Uterus (tissue), 4 donors: Measurements from ENCODE around the gene POLR3E. TPM values are rescaled to one million over a fixed set of nuclear protein-coding genes. Genes with fewer than 3 reads are reported as not detected.

Source experiments
- DNase-seq, 2 donors: peaks; one replicate each; pipeline ENCODE4 v3.0.0-alpha.2; 2019 to 2020
- H3K27ac ChIP-seq, 2 donors: fragments of 200-600 bp; sonication (generic); 1 replicate in 1 of 2; 2 replicates in 1 of 2; pipeline ENCODE4 v1.5.1; 2016 to 2018
- H3K27me3 ChIP-seq, 2 donors: fragments of 200-600 bp; sonication (generic); one replicate each; pipeline ENCODE4 v1.5.1; 2018 to 2019; ENCODE audit warnings: control low read depth in 1 of 2
- H3K36me3 ChIP-seq, 2 donors: fragments of 200-600 bp; sonication (generic); one replicate each; pipeline ENCODE4 v1.5.1; 2019; ENCODE audit warnings: control low read depth in 1 of 2
- H3K4me1 ChIP-seq, 2 donors: fragments of 200-600 bp; sonication (generic); one replicate each; pipeline ENCODE4 v1.5.1; 2018 to 2019; ENCODE audit warnings: control low read depth in 1 of 2
- H3K4me3 ChIP-seq, 2 donors: fragments of 200-600 bp; sonication (generic); 1 replicate in 1 of 2; 2 replicates in 1 of 2; pipeline ENCODE4 v1.5.1; 2018 to 2019; ENCODE audit warnings: mild to moderate bottlenecking in 1 of 2
- H3K9me3 ChIP-seq, 2 donors: fragments of 200-600 bp; sonication (generic); one replicate each; pipeline ENCODE4 v1.5.1; 2019; ENCODE audit warnings: control low read depth in 1 of 2
- POLR2A ChIP-seq, 2 donors: fragments of 450-650 bp; IDR thresholded peaks; one replicate each; pipeline ENCODE4 v1.6.1; 2016; ENCODE audit warnings: antibody characterized with exemption in 2 of 2, mild to moderate bottlenecking in 1 of 2, moderate library complexity in 1 of 2
- intact Hi-C: fragments of 100-400 bp; cut with DNase I; formaldehyde crosslinking; loops from one replicate; pipeline ENCODE4 v1.15.1; 2023; ENCODE audit warnings: low total_unique reads
- total RNA-seq, 4 donors: library from RNA; depleted of rRNA in 3 of 4; stranded (reverse); fragments of >200 nt in 3 of 4; gene quantifications; one replicate each; pipeline versions ENCODE4 v1.1.0 to v1.2.4, GENCODE V29; 2014 to 2023
- TF ChIP-seq, protein P1 (sequence below), 4 experiments: fragments of 200-600 bp in 2 of 4; fragments of 450-650 bp in 2 of 4; sonication (generic) in 2 of 4; IDR thresholded peaks; one replicate each; pipeline ENCODE4 v1.5.1; 2016 to 2019; ENCODE audit warnings: antibody characterized with exemption in 4 of 4, mild to moderate bottlenecking in 2 of 4, moderate library complexity in 1 of 4
- donor health status: DM: yes; HTN: yes; CAD: no.

Gene POLR3E
- total RNA-seq, 4 donors from 2014 or later, result 45.1 to 179 (median 64.5) TPM

DNA sequence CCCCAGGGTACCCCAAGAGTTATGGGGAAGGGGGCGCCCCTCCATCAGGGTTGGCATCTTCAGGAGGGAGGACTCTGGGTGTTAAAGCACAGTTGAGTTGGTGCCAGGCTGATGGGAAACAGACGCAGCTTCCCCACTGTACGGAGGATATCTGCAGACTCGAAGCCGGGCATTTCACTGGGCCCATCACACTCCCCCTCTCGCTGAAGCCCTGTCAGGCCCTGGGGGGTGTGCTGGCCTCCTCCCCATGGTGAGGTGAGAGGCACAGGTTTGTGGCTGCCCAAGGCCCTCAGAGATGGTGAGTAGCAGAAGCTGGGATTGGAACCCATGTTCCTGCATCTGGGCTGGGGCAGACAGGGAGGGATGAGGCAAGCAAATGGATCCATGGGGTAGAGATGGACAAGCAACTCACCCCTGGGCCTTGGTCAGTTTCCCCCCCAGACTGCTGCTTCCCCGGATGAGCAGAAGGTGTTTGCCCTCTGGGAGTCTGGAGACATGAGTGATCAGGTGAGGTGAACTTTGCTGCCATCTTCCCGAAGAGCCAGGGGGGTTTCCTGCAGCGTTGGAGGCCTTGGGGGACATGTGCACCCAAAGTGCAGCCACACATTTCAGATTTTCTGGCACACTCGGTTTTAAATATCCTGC is 31.0 kb downstream of the POLR3E start:
- Histone ChIP-seq H3K36me3 (no peaks in the 10 kb centered on the region), H3K27ac (no peak overlapping the region), H3K9me3 (no peaks in the 10 kb centered on the region), H3K4me1 (no peaks in the 10 kb centered on the region), H3K27me3 (no peaks in the 10 kb centered on the region), H3K4me3 (no peak overlapping the region)
- TF ChIP-seq POLR2A (IDR thresholded peaks at IDR 0.05), result no peak
- TF ChIP-seq, protein P1, sequence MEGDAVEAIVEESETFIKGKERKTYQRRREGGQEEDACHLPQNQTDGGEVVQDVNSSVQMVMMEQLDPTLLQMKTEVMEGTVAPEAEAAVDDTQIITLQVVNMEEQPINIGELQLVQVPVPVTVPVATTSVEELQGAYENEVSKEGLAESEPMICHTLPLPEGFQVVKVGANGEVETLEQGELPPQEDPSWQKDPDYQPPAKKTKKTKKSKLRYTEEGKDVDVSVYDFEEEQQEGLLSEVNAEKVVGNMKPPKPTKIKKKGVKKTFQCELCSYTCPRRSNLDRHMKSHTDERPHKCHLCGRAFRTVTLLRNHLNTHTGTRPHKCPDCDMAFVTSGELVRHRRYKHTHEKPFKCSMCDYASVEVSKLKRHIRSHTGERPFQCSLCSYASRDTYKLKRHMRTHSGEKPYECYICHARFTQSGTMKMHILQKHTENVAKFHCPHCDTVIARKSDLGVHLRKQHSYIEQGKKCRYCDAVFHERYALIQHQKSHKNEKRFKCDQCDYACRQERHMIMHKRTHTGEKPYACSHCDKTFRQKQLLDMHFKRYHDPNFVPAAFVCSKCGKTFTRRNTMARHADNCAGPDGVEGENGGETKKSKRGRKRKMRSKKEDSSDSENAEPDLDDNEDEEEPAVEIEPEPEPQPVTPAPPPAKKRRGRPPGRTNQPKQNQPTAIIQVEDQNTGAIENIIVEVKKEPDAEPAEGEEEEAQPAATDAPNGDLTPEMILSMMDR (IDR thresholded peaks at IDR 0.05), result no peak
- intact Hi-C loops, result no loop called here
- DNase-seq, result no peak

DNA sequence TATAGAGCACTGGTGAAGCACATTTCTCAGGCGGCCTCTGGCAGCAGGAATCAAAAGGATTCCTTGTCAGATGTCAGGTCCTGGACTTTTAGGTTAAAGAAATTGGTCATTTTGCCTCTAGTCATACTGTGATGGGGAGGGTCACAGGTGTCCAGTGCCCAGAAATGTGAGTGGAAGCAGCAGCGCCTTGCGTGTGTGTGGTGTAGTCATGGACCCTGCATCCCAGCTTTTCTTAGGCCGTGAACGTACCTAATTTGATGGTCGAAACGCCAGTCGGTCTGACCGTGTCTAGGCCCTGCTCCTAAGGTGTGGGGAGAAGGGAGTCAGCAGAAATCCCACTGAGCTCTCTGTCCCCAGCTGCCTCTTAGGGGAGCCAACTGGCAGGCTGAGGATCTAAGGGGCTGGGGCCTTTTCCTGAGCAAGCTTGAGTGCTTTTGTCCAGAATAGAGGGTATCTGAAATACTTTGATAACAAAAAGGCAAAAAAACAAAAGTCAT is 32.0 kb downstream of the POLR3E start:
- no peak for TF ChIP-seq POLR2A (IDR thresholded peaks at IDR 0.05)
- TF ChIP-seq, protein P1 (IDR thresholded peaks at IDR 0.05), result no peak
- H3K4me3 ChIP-seq, result no peak overlapping the region
- intact Hi-C loops, result no loop called here
- H3K27ac ChIP-seq, result no peak overlapping the region
- H3K4me1 ChIP-seq, result no peaks in the 10 kb centered on the region
- no peak for DNase-seq
- H3K36me3 ChIP-seq, result no peaks in the 10 kb centered on the region
- H3K9me3 ChIP-seq, result no peaks in the 10 kb centered on the region
- H3K27me3 ChIP-seq, result no peaks in the 10 kb centered on the region

DNA sequence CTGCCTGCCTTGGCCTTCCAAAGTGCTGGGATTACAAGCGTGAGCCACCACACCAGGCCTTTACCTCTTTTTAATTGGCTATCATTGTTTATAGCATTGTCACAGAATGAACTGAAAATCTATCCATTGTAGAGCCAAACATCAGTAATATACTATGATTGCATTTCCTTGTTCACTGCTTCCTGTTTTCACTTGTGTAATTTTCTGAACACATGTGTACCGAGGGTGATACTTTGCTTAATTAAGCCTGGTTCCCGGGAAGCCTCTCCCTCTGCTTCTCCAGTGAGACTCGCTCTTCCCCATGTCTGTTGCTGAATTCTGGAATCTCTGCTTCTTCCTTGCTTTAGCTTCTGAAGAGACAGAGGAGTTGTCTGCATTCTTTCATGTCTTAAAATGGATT is 33.1 kb downstream of the POLR3E start:
- TF ChIP-seq POLR2A (IDR thresholded peaks at IDR 0.05), result no peak
- TF ChIP-seq, protein P1 (IDR thresholded peaks at IDR 0.05), result no peak
- Histone ChIP-seq H3K4me1 (no peaks in the 10 kb centered on the region), H3K9me3 (no peaks in the 10 kb centered on the region), H3K36me3 (no peaks in the 10 kb centered on the region), H3K27ac (no peak overlapping the region), H3K4me3 (no peak overlapping the region), H3K27me3 (no peaks in the 10 kb centered on the region)
- intact Hi-C loops, result no loop called here
- no peak for DNase-seq

DNA sequence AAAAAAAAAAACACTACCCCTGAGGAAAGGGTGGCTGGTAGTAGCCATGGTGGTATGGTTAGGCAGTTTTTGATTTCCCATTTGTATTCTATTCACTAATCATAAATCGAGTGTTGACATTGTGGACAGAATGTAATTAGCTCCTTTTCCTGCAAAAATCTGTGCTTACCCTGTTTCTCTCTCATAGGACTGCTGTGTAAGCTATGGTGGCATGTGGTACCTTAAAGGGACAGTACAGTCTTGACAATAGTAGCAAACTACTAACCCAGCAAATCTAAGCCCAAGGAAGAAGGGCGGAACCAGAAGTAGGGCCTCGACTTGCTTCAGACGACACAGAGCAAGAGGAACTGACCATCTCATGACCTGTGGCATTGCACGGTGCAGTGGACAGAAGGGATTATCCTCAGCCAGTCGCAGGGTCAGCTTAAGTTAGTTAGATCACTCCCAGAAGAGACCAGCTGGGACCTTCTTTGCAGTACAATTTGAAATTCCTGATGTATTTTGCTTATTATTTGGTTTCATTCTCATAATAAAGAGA is 36.3 kb downstream of the POLR3E start:
- Histone ChIP-seq H3K36me3 (no peaks in the 10 kb centered on the region), H3K9me3 (no peaks in the 10 kb centered on the region), H3K4me1 (no peaks in the 10 kb centered on the region), H3K4me3 (no peak overlapping the region), H3K27ac (no peak overlapping the region), H3K27me3 (no peaks in the 10 kb centered on the region)
- DNase-seq, result no peak
- intact Hi-C loops, result no loop called here
- TF ChIP-seq, protein P1 (IDR thresholded peaks at IDR 0.05), result no peak
- TF ChIP-seq POLR2A (IDR thresholded peaks at IDR 0.05), result no peak

DNA sequence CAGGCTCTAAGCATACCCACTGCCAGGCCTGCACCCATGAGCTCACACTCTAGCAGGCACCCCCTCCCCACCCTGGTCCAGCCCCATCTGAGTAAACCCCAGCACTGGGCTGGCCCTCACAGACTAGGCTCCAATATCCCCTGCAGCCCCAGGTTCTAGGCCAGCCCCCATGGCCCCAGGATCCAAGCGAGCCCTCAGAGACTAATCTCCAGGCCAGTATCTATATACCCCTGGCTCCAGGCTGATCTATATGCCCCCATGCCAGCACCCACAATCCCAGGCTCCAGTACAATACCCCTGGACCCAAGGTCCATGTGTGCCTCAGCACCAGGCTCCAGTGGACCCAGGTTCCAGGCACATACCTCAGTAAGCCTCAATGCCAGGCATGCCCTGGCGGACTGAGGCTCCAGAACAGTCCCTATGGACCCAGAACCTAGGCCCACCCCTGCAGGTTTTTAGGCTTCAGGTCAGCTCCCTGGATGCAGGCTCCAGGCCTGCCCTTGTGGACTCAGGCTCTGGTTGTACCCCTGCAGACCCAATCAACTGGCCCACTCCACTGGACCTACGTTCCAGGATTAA is 38.5 kb downstream of the POLR3E start:
- TF ChIP-seq, protein P1 (IDR thresholded peaks at IDR 0.05), result no peak
- no peak for TF ChIP-seq POLR2A (IDR thresholded peaks at IDR 0.05)
- Histone ChIP-seq H3K27ac (no peak overlapping the region), H3K4me1 (no peaks in the 10 kb centered on the region), H3K9me3 (no peaks in the 10 kb centered on the region), H3K36me3 (no peaks in the 10 kb centered on the region), H3K4me3 (no peak overlapping the region), H3K27me3 (no peaks in the 10 kb centered on the region)
- intact Hi-C loops, result no loop called here
- DNase-seq, result no peak
